ENCODE results near the gene ZCRB1. TPM values are rescaled to one million over a fixed set of nuclear protein-coding genes. Genes with fewer than 3 reads are reported as not detected.

Gene ZCRB1
- total RNA-seq, 1 donor from 2014 or later: 43.5 TPM

GRCh38 chr12:42288544-42288943, 37.4 kb downstream of the ZCRB1 start:
- TF ChIP-seq CTCF (IDR thresholded peaks at IDR 0.05): no peak
- Histone ChIP-seq H3K4me3 (no peak overlapping the region), H3K36me3 (no peaks in the 10 kb centered on the region), H3K4me1 (no peaks in the 10 kb centered on the region), H3K27ac (no peak overlapping the region), H3K27me3 (ENCODE audit: low read depth) (no peaks in the 10 kb centered on the region), H3K9me3 (no peaks in the 10 kb centered on the region)
- intact Hi-C loops (cut with DNase I): no loop called here
- ATAC-seq: no peak
- DNase-seq: no peak

- DNase-seq (no peak), ATAC-seq (no peak)
- H3K9me3 ChIP-seq: no peaks in the 10 kb centered on the region
- no peaks in the 10 kb centered on the region for H3K36me3 ChIP-seq
- H3K27ac ChIP-seq: no peak overlapping the region
- intact Hi-C loops (cut with DNase I): no loop called here
- no peak for TF ChIP-seq CTCF (IDR thresholded peaks at IDR 0.05)
- H3K27me3 ChIP-seq (ENCODE audit: low read depth): no peaks in the 10 kb centered on the region
- H3K4me1 ChIP-seq: no peaks in the 10 kb centered on the region
- no peak overlapping the region for H3K4me3 ChIP-seq
Measured at GRCh38 chr12:42286741-42287140, 39.2 kb downstream of the ZCRB1 start.

GRCh38 chr12:42285431-42285830, 40.5 kb downstream of the ZCRB1 start:
- no peak overlapping the region for H3K4me3 ChIP-seq
- H3K9me3 ChIP-seq: no peaks in the 10 kb centered on the region
- ATAC-seq (no peak), DNase-seq (no peak)
- TF ChIP-seq CTCF (IDR thresholded peaks at IDR 0.05): no peak
- no peaks in the 10 kb centered on the region for H3K27me3 ChIP-seq (ENCODE audit: low read depth)
- H3K4me1 ChIP-seq: no peaks in the 10 kb centered on the region
- H3K27ac ChIP-seq: no peak overlapping the region
- H3K36me3 ChIP-seq: no peaks in the 10 kb centered on the region
- intact Hi-C loops (cut with DNase I): no loop called here

GRCh38 chr12:42284876-42285275, 41.0 kb downstream of the ZCRB1 start:
- DNase-seq (no peak), ATAC-seq (no peak)
- intact Hi-C loops (cut with DNase I): no loop called here
- Histone ChIP-seq H3K4me3 (no peak overlapping the region), H3K4me1 (no peaks in the 10 kb centered on the region), H3K9me3 (no peaks in the 10 kb centered on the region), H3K27me3 (ENCODE audit: low read depth) (no peaks in the 10 kb centered on the region), H3K27ac (no peak overlapping the region), H3K36me3 (no peaks in the 10 kb centered on the region)
- no peak for TF ChIP-seq CTCF (IDR thresholded peaks at IDR 0.05)

GRCh38 chr12:42284157-42284556, 41.7 kb downstream of the ZCRB1 start:
- H3K9me3 ChIP-seq: no peaks in the 10 kb centered on the region
- DNase-seq (no peak), ATAC-seq (no peak)
- H3K27me3 ChIP-seq (ENCODE audit: low read depth): no peaks in the 10 kb centered on the region
- no peaks in the 10 kb centered on the region for H3K36me3 ChIP-seq
- no peaks in the 10 kb centered on the region for H3K4me1 ChIP-seq
- H3K4me3 ChIP-seq: no peak overlapping the region
- H3K27ac ChIP-seq: no peak overlapping the region
- intact Hi-C loops (cut with DNase I): no loop called here
- no peak for TF ChIP-seq CTCF (IDR thresholded peaks at IDR 0.05)

GRCh38 chr12:42283739-42284138, 42.2 kb downstream of the ZCRB1 start:
- intact Hi-C loops (cut with DNase I): no loop called here
- H3K27me3 ChIP-seq (ENCODE audit: low read depth): no peaks in the 10 kb centered on the region
- H3K27ac ChIP-seq: no peak overlapping the region
- H3K4me1 ChIP-seq: no peaks in the 10 kb centered on the region
- H3K9me3 ChIP-seq: no peaks in the 10 kb centered on the region
- DNase-seq (no peak), ATAC-seq (no peak)
- H3K4me3 ChIP-seq: no peak overlapping the region
- no peak for TF ChIP-seq CTCF (IDR thresholded peaks at IDR 0.05)
- H3K36me3 ChIP-seq: no peaks in the 10 kb centered on the region

Measured in lower lobe of right lung (tissue), 2 donors.